Suppressor macrophage treated with lipopolysaccharide for 1 hour (primary cell): ENCODE data around the gene MYO5A.

Experiments
- DNase-seq, 3 donors: peaks; one replicate each; pipeline ENCODE4 v3.0.0-alpha.2; 2020 to 2022

Gene MYO5A

GRCh38 chr15:52360229-52361203 is 168.2 kb downstream of the MYO5A start:
- no peak for DNase-seq

- DNase-seq: no peak
These were observed 169.0 kb downstream of the MYO5A start for GRCh38 chr15:52359722-52360121.

- no peak for DNase-seq
These were observed 170.7 kb downstream of the MYO5A start for GRCh38 chr15:52357949-52358348.

GRCh38 chr15:52352086-52352485 is 176.6 kb downstream of the MYO5A start:
- DNase-seq: peak in 2 of 3 donors; percentile 16 to 24

GRCh38 chr15:52351206-52351908 is 177.3 kb downstream of the MYO5A start:
- DNase-seq: peak; percentile 57 to 74 (median 68)

- peak in 1 of 3 donors; percentile 13 for DNase-seq
These were observed 178.3 kb downstream of the MYO5A start for GRCh38 chr15:52350423-52350822.

GRCh38 chr15:52349052-52349700 is 179.5 kb downstream of the MYO5A start:
- no peak for DNase-seq

- no peak for DNase-seq
These were observed 180.5 kb downstream of the MYO5A start for GRCh38 chr15:52348056-52348745.

GRCh38 chr15:52344592-52344991 is 184.1 kb downstream of the MYO5A start:
- DNase-seq: no peak

GRCh38 chr15:52343831-52344230 is 184.8 kb downstream of the MYO5A start:
- no peak for DNase-seq

GRCh38 chr15:52340093-52340492 is 188.6 kb downstream of the MYO5A start:
- no peak for DNase-seq

- DNase-seq: no peak
These were observed 189.8 kb downstream of the MYO5A start for GRCh38 chr15:52338891-52339290.

GRCh38 chr15:52338058-52338457 is 190.6 kb downstream of the MYO5A start:
- DNase-seq: no peak

- DNase-seq: no peak
These were observed 191.4 kb downstream of the MYO5A start for GRCh38 chr15:52337198-52337853.

GRCh38 chr15:52336529-52336928 is 192.2 kb downstream of the MYO5A start:
- no peak for DNase-seq

GRCh38 chr15:52334491-52335160 is 194.1 kb downstream of the MYO5A start:
- DNase-seq: no peak

GRCh38 chr15:52331490-52332240 is 197.0 kb downstream of the MYO5A start:
- DNase-seq: peak in 2 of 3 donors; percentile 13 to 17

GRCh38 chr15:52329987-52330386 is 198.7 kb downstream of the MYO5A start:
- DNase-seq: no peak

- DNase-seq: no peak
These were observed 199.5 kb downstream of the MYO5A start for GRCh38 chr15:52329150-52329549.

- DNase-seq: no peak
These were observed 200.0 kb downstream of the MYO5A start for GRCh38 chr15:52328680-52329079.

GRCh38 chr15:52326756-52327155 is 201.9 kb downstream of the MYO5A start:
- DNase-seq: no peak
